Keratinocyte (primary cell): Measurements from ENCODE around the gene DNAJB13. TPM values are rescaled to one million over a fixed set of nuclear protein-coding genes. Genes with fewer than 3 reads are reported as not detected.

Experiments used
- DNase-seq: peaks from one replicate; pipeline ENCODE4 v3.0.0-alpha.2; 2011; ENCODE audit warnings: low read depth, missing footprints, low spot score
- FAIRE-seq: peaks from 2 replicates; lab custom pipeline; 2011; peaks lifted over from hg19 to GRCh38; lab: Jason Lieb, UNC
- H2AFZ ChIP-seq: 2 replicates; pipeline ENCODE4 v1.6.0; 2012; ENCODE audit warnings: low read length, control low read depth, inconsistent platforms; ENCODE audit not compliant: control insufficient read depth
- H3K27ac ChIP-seq: 2 replicates; pipeline ENCODE4 v1.5.1; 2011; ENCODE audit warnings: low read length; ENCODE audit not compliant: control insufficient read depth, insufficient read depth
- H3K27me3 ChIP-seq: 3 replicates; pipeline ENCODE4 v1.6.0; 2011; ENCODE audit warnings: low read length; ENCODE audit not compliant: control insufficient read depth, insufficient read depth; ENCODE audit errors: extremely low read depth
- H3K36me3 ChIP-seq, 2 experiments: 2 replicates in 1 of 2; 3 replicates in 1 of 2; pipeline ENCODE4 v1.5.1; 2011; ENCODE audit warnings: low read length in 2 of 2, mild to moderate bottlenecking in 1 of 2; ENCODE audit not compliant: control insufficient read depth in 2 of 2, insufficient read depth in 2 of 2; ENCODE audit errors: extremely low read depth in 1 of 2
- H3K4me1 ChIP-seq: 3 replicates; pipeline ENCODE4 v1.5.1; 2011; ENCODE audit warnings: low read length; ENCODE audit not compliant: control insufficient read depth, insufficient read depth; ENCODE audit errors: extremely low read depth
- H3K4me2 ChIP-seq: 3 replicates; pipeline ENCODE4 v1.6.0; 2011; ENCODE audit warnings: low read depth, low read length; ENCODE audit not compliant: control insufficient read depth, insufficient read depth; ENCODE audit errors: extremely low read depth
- H3K4me3 ChIP-seq, 3 experiments: fragments of 200-600 bp in 1 of 3; sonication (generic) in 1 of 3; 2 replicates in 2 of 3; 3 replicates in 1 of 3; pipeline ENCODE4 v1.5.1; 2011 to 2016; ENCODE audit warnings: low read length in 3 of 3, mild to moderate bottlenecking in 3 of 3, control low read depth in 2 of 3, inconsistent platforms in 1 of 3, low read depth in 1 of 3, mixed read lengths in 1 of 3, mixed run types in 1 of 3, moderate library complexity in 1 of 3; ENCODE audit not compliant: control insufficient read depth in 2 of 3, insufficient read depth in 2 of 3; ENCODE audit errors: extremely low read depth in 1 of 3
- H3K79me2 ChIP-seq: 2 replicates; pipeline ENCODE4 v1.6.0; 2012; ENCODE audit warnings: low read length; ENCODE audit not compliant: control insufficient read depth, insufficient read depth
- H3K9ac ChIP-seq: 3 replicates; pipeline ENCODE4 v1.6.0; 2011; ENCODE audit warnings: low read length; ENCODE audit not compliant: control insufficient read depth, insufficient read depth; ENCODE audit errors: extremely low read depth
- H3K9me1 ChIP-seq: 3 replicates; pipeline ENCODE4 v1.6.0; 2011; ENCODE audit warnings: low read length; ENCODE audit not compliant: control insufficient read depth, insufficient read depth; ENCODE audit errors: extremely low read depth
- H3K9me3 ChIP-seq: 2 replicates; pipeline ENCODE4 v1.5.1; 2012; ENCODE audit warnings: low read depth, low read length; ENCODE audit not compliant: control insufficient read depth
- H4K20me1 ChIP-seq: 3 replicates; pipeline ENCODE4 v1.6.0; 2011; ENCODE audit warnings: low read length; ENCODE audit not compliant: control insufficient read depth, insufficient read depth; ENCODE audit errors: extremely low read depth
- EZH2 ChIP-seq: IDR thresholded peaks from one replicate; pipeline ENCODE4 v1.6.1; 2012; ENCODE audit warnings: inconsistent platforms, mild to moderate bottlenecking, low read length, moderate library complexity
- dilution Hi-C: fragments of 300-500 bp; cut with MboI; formaldehyde crosslinking; loops from one replicate; pipeline ENCODE4 v1.7.0; 2020; ENCODE audit warnings: low sequenced_read_pairs; ENCODE audit not compliant: extremely low pct_ligation_motif_present
- polyA plus RNA-seq, 5 experiments: library from polyadenylated mRNA; depleted of rRNA in 3 of 5; stranded (reverse) in 3 of 5; stranded (forward) in 1 of 5; unstranded in 1 of 5; fragments of >200 nt; gene quantifications; 1 replicate in 1 of 5; 2 replicates in 3 of 5; 3 replicates in 1 of 5; pipeline versions ENCODE4 v1.2.1 to v1.2.3, GENCODE V29; 2011 to 2012; ENCODE audit warnings: missing spikeins in 2 of 5, low read depth in 1 of 5, low replicate concordance in 1 of 5
- TF ChIP-seq, protein P1 (sequence below), 3 experiments: IDR thresholded peaks in 1 of 3; conservative IDR thresholded peaks in 1 of 3; optimal IDR thresholded peaks in 1 of 3; 2 replicates in 2 of 3; 3 replicates in 1 of 3; pipeline versions ENCODE3 to v1.5.1; 2011; ENCODE audit warnings: low read length in 3 of 3, mild to moderate bottlenecking in 3 of 3, moderate library complexity in 2 of 3, control low read depth in 1 of 3, inconsistent platforms in 1 of 3; ENCODE audit not compliant: insufficient read depth in 2 of 3; ENCODE audit errors: extremely low read depth in 1 of 3

DNAJB13 gene
- polyA plus RNA-seq, 1 donor (not counting 4 experiments of a cell fraction or from before 2014, with no cell fraction given), result 0.09 TPM

DNA sequence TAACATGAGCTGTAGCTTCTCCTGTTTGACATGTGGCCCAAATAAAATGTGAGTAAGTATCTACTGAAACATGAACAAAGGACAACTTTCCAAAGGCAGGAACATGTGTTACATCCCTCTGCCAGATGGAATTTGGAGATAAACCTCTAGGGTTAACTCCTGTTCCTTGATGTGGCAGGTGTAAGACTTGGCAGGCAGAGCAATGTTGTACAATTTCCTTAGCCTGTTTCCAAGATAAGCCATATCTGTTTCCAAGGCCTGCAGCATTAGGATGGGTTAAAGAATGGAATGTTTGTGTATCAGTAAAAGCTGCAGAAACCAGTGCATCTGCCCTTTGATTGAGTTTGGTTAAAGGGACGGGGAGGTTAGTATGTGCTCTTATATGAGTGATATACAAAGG is 8.8 kb upstream of the DNAJB13 start:
- H3K9ac ChIP-seq, result no peak overlapping the region
- no peak for DNase-seq
- no peak overlapping the region for H2AFZ ChIP-seq
- no peak overlapping the region for H3K4me2 ChIP-seq
- no peaks in the 10 kb centered on the region for H4K20me1 ChIP-seq
- TF ChIP-seq, protein P1, sequence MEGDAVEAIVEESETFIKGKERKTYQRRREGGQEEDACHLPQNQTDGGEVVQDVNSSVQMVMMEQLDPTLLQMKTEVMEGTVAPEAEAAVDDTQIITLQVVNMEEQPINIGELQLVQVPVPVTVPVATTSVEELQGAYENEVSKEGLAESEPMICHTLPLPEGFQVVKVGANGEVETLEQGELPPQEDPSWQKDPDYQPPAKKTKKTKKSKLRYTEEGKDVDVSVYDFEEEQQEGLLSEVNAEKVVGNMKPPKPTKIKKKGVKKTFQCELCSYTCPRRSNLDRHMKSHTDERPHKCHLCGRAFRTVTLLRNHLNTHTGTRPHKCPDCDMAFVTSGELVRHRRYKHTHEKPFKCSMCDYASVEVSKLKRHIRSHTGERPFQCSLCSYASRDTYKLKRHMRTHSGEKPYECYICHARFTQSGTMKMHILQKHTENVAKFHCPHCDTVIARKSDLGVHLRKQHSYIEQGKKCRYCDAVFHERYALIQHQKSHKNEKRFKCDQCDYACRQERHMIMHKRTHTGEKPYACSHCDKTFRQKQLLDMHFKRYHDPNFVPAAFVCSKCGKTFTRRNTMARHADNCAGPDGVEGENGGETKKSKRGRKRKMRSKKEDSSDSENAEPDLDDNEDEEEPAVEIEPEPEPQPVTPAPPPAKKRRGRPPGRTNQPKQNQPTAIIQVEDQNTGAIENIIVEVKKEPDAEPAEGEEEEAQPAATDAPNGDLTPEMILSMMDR (optimal IDR thresholded peaks at IDR 0.05 in 1 of 3, IDR thresholded peaks at IDR 0.05 in 1 of 3, conservative IDR thresholded peaks at IDR 0.05 in 1 of 3; ENCODE audit: extremely low read depth in 1 of 3, insufficient read depth in 2 of 3, low read length in 3 of 3), result no peak
- TF ChIP-seq EZH2, result no peak
- no peaks in the 10 kb centered on the region for H3K9me1 ChIP-seq
- H3K79me2 ChIP-seq, result no peaks in the 10 kb centered on the region
- no peaks in the 10 kb centered on the region for H3K27me3 ChIP-seq
- FAIRE-seq, result no peak
- dilution Hi-C loops, result no loop called here
- H3K4me1 ChIP-seq, result no peaks in the 10 kb centered on the region
- H3K9me3 ChIP-seq, result peaks cover 13% of the 10 kb centered on the region
- no peak overlapping the region for H3K27ac ChIP-seq
- no peaks in the 10 kb centered on the region for H3K36me3 ChIP-seq
- H3K4me3 ChIP-seq, result no peak overlapping the region

DNA sequence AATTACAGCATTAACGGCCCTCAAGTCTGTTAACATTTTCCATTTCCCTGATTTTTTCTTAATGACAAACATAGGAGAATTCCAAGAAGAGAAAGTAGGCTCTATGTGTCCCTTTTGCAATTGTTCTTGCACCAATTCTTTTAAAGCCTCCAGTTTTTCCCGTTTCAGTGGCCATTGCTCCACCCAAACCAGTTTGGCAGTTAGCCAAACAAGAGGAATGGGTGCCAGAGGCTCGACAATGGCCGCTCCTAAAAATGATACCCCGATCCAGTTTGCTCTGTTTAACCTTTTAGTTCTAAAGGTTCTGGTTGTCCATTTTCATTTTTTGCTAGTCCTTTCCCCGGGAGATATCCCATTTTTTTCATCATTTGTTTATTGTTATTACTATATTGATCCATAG is 6.7 kb upstream of the DNAJB13 start:
- DNase-seq, result no peak
- H3K79me2 ChIP-seq, result no peaks in the 10 kb centered on the region
- TF ChIP-seq, protein P1 (optimal IDR thresholded peaks at IDR 0.05 in 1 of 3, IDR thresholded peaks at IDR 0.05 in 1 of 3, conservative IDR thresholded peaks at IDR 0.05 in 1 of 3; ENCODE audit: extremely low read depth in 1 of 3, insufficient read depth in 2 of 3, low read length in 3 of 3), result no peak
- TF ChIP-seq EZH2, result no peak
- H3K4me1 ChIP-seq, result no peaks in the 10 kb centered on the region
- H3K9me1 ChIP-seq, result no peaks in the 10 kb centered on the region
- H3K36me3 ChIP-seq, result no peaks in the 10 kb centered on the region
- peaks cover 9% of the 10 kb centered on the region for H3K9me3 ChIP-seq
- FAIRE-seq, result no peak
- no peaks in the 10 kb centered on the region for H3K27me3 ChIP-seq
- H3K9ac ChIP-seq, result no peak overlapping the region
- dilution Hi-C loops, result no loop called here
- H3K4me2 ChIP-seq, result no peak overlapping the region
- no peaks in the 10 kb centered on the region for H4K20me1 ChIP-seq
- H2AFZ ChIP-seq, result no peak overlapping the region
- H3K4me3 ChIP-seq, result no peak overlapping the region
- no peak overlapping the region for H3K27ac ChIP-seq
